ENCODE results near the gene TNFRSF4.

Gene TNFRSF4

DNA sequence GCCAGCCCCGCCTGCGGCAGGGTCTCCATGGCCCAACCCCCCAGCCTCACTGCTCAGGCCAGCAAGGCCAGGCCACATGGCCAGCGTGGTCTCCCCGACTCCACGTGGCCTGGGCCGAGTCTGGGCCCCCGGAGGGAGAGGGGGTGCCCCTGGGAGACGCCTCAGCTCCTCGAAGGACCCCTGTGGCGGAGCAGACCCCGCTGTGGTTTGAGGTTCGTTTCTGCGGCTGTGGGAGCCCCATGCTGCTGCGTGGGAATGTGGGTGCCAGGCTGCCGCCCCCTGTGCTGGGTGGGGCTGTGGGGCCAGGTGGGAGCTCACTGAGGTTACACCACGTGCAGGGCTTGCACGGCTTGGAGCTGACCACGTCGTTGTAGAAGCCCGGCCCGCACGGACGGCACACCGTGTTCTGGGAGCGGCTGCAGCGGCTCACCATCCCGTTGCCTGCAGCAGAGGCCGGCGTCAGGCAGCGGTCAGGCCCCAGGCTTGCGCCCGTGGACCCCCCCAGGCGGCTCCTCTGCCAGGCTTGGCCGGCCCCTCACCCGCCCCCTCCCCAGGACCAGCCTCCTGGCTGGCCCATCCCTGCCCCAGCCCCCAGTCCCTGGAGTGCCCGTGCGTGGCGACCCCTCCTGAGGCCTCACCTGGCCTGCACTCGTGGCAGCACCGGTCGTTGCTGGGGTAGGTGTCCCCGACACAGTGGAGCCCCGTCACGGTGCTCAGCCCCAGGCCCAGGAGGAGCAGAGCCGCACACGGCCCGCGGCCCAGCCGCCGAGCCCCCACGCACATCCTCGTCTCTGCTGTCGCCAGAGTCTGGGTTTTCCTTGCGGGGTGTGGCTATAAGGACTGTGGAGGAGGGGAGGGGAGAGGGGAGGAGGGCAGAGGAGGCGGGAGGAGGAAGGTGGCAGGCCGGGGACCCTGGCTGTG is at the start of gene TNFRSF4:
Gene TNFRSF4, minus strand, starts transcription at position 809 of the 921 bp plus-strand sequence. Its CDS starts 26 bp downstream, at position 783.
- no peak for DNase-seq (ENCODE audit: insufficient read length, low spot score)
- FAIRE-seq = no peak
- TF ChIP-seq, protein P1, sequence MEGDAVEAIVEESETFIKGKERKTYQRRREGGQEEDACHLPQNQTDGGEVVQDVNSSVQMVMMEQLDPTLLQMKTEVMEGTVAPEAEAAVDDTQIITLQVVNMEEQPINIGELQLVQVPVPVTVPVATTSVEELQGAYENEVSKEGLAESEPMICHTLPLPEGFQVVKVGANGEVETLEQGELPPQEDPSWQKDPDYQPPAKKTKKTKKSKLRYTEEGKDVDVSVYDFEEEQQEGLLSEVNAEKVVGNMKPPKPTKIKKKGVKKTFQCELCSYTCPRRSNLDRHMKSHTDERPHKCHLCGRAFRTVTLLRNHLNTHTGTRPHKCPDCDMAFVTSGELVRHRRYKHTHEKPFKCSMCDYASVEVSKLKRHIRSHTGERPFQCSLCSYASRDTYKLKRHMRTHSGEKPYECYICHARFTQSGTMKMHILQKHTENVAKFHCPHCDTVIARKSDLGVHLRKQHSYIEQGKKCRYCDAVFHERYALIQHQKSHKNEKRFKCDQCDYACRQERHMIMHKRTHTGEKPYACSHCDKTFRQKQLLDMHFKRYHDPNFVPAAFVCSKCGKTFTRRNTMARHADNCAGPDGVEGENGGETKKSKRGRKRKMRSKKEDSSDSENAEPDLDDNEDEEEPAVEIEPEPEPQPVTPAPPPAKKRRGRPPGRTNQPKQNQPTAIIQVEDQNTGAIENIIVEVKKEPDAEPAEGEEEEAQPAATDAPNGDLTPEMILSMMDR (IDR thresholded peaks at IDR 0.05; ENCODE audit: insufficient read depth, missing control alignments) = no peak

DNA sequence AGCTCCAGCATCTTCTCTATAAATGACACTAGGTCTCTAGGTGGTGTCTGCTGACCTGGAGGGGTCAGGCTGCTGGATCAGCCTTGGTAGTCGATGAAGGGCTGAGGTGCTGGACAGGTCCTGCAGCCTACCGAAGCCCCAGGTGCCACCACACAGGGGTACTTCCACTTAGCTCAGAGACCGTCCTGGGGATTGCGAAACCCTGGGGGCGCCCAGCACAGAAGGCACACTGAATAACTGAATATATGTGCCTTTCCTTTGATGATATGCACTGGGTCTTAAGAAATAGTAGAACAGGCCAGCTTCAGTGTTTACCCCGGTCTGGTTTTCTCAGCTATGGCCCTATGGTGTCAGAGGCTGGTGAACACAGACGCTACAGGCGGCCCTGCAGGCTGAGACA is 48.8 kb upstream of the TNFRSF4 start:
- DNase-seq (ENCODE audit: insufficient read length, low spot score) (no peak), FAIRE-seq (no peak)
- TF ChIP-seq, protein P1 (IDR thresholded peaks at IDR 0.05; ENCODE audit: insufficient read depth, missing control alignments) = no peak

DNA sequence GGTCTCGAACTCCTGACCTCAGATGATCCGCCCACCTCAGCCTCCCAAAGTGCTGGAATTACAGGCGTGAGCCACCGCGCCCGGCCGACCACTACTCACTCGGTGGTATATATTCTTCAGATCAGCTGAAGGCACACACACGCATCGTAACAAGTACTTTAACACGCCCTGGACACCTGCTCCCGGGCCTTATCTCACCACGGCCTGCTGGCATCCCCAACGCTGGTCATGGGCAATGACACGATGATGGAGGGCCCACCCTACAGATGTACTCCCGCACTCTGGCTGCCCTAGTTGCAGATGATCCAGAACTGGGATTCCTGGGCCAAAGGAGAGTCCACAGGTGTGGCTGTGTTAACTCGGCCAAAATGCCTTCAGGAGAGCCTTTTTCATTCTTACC is 48.1 kb upstream of the TNFRSF4 start:
- TF ChIP-seq, protein P1 (IDR thresholded peaks at IDR 0.05; ENCODE audit: insufficient read depth, missing control alignments) = no peak
- FAIRE-seq (no peak), DNase-seq (ENCODE audit: insufficient read length, low spot score) (no peak)

DNA sequence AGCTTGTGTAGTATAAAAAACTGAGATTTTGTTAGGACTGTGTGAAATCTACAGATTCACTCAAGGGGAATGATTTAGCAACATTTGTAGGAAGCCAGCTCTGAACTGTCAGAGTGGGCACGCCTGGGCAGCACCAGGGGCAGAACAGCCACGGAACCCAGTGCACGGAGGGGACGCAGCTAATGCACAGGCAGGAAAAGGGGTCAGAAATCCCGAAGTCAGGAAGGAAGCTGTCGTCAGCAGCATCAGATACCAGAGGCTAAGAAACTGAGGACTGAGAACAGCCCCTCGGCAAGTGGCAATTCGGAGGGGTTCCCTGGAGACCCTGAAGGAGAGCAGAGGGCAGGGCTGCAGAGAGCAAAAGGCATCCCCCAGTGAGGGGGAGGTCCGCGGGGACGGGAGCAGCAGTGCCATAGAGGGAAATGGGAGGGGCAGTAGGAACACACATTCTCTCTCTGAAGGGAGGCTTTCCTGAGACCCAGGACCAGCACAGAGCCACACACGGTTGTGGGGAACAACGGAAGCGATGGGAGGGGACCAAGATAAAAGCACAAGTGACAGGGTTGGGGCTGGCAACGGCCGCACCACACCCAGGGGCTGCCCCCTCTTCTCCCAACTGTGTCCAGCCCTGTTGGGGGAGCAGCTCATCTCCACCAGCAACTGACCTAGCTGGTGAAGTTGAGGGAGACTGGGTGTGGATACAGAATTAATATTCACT is 47.0 kb upstream of the TNFRSF4 start:
- DNase-seq (ENCODE audit: insufficient read length, low spot score) (no peak), FAIRE-seq (no peak)
- TF ChIP-seq, protein P1 (IDR thresholded peaks at IDR 0.05; ENCODE audit: insufficient read depth, missing control alignments) = no peak

DNA sequence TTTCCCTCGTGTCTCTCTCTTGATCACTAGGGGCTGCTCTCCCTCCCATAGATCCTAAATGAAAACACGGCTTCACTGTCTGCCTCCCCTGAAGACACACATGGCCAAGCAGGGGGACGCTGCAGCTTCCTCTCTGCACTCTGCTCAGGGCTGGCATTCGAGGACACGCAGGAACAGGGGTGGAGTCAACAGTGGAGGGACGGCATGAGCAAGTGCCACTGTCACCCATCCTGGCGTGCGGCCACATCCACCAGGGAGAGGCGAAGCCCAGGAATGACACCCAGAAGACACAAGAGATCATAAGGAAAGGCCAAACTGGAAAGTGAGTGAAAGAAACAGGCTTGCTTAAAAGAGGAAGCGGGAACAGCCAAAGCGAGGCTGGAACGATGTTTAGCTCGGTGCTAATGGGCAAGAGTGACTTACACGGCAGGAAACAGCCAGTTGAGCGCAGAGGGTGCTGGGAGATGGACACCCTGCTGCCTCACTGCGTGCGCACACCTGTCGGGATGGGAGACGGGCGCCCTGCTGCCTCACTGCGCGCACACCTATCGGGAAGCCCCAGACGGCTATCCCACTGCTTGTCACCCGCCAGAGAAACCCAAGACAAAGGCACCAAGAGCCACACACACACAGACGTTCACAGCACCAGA is 46.1 kb upstream of the TNFRSF4 start:
- FAIRE-seq (no peak), DNase-seq (ENCODE audit: insufficient read length, low spot score) (no peak)
- TF ChIP-seq, protein P1 (IDR thresholded peaks at IDR 0.05; ENCODE audit: insufficient read depth, missing control alignments) = no peak

DNA sequence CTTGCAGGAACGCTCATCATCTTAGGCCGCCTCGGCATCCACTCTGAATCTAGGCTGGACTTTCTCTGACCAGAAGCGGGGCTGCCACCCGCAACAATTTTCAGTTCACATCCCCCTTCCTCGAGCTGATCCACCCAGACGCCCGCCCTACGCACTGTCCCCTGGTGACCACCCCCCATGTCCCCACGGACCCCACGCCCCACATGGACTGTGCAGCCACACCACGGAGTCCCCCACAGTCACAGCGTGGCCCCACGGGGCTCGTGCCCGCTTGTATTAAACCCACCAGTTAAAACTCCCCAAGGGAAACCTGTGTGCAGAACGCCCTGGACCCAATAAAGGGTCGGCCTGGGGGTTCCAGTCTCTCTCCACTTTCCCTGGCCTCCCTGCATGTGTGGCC is 45.6 kb upstream of the TNFRSF4 start:
- DNase-seq (ENCODE audit: insufficient read length, low spot score) (no peak), FAIRE-seq (no peak)
- TF ChIP-seq, protein P1 (IDR thresholded peaks at IDR 0.05; ENCODE audit: insufficient read depth, missing control alignments) = no peak

Data from D721Med (cell line).